ENCODE measurements around the gene SRMS.
"Not testable (repeated sequence)": the region's sequence is repeated elsewhere in the genome, so short reads cannot be mapped to it uniquely, and the experiment has no call there.

SRMS gene

GRCh38 chr20:63566395-63567135, 19.0 kb upstream of the SRMS start:
- DNase-seq (ENCODE audit: low read depth): no peak

- DNase-seq (ENCODE audit: low read depth): no peak
Observed at GRCh38 chr20:63565699-63566335, 18.3 kb upstream of the SRMS start.

GRCh38 chr20:63565021-63565698, 17.6 kb upstream of the SRMS start:
- DNase-seq (ENCODE audit: low read depth): no peak

GRCh38 chr20:63564036-63564810, 16.7 kb upstream of the SRMS start:
- no peak for DNase-seq (ENCODE audit: low read depth)

GRCh38 chr20:63563225-63563935, 15.8 kb upstream of the SRMS start:
- no peak for DNase-seq (ENCODE audit: low read depth)

GRCh38 chr20:63562461-63563224, 15.1 kb upstream of the SRMS start:
- DNase-seq (ENCODE audit: low read depth): no peak

- DNase-seq (ENCODE audit: low read depth): no peak
Observed at GRCh38 chr20:63561624-63562396, 14.3 kb upstream of the SRMS start.

- no peak for DNase-seq (ENCODE audit: low read depth)
Observed at GRCh38 chr20:63560856-63561609, 13.5 kb upstream of the SRMS start.

GRCh38 chr20:63560333-63560805, 12.8 kb upstream of the SRMS start:
- DNase-seq (ENCODE audit: low read depth): no peak

- DNase-seq (ENCODE audit: low read depth): not testable (repeated sequence)
Observed at GRCh38 chr20:63559485-63560332, 12.2 kb upstream of the SRMS start.

GRCh38 chr20:63558804-63559484, 11.4 kb upstream of the SRMS start:
- no peak for DNase-seq (ENCODE audit: low read depth)

GRCh38 chr20:63557481-63557891, 9.9 kb upstream of the SRMS start:
- no peak for DNase-seq (ENCODE audit: low read depth)

- no peak for DNase-seq (ENCODE audit: low read depth)
Observed at GRCh38 chr20:63556873-63557478, 9.4 kb upstream of the SRMS start.

- no peak for DNase-seq (ENCODE audit: low read depth)
Observed at GRCh38 chr20:63555661-63556381, 8.3 kb upstream of the SRMS start.

GRCh38 chr20:63554361-63555278, 7.1 kb upstream of the SRMS start:
- no peak for DNase-seq (ENCODE audit: low read depth)

- no peak for DNase-seq (ENCODE audit: low read depth)
Observed at GRCh38 chr20:63553933-63554290, 6.4 kb upstream of the SRMS start, which contains the start of gene FNDC11. Gene FNDC11 (plus strand): TSS chr20:63554159. CDS start chr20:63555664, 1,505 bp downstream.

All from ELR (cell line).